ENCODE results near the gene NOC3L. TPM values are rescaled to one million over a fixed set of nuclear protein-coding genes. Genes with fewer than 3 reads are reported as not detected.

The NOC3L gene, protein sequence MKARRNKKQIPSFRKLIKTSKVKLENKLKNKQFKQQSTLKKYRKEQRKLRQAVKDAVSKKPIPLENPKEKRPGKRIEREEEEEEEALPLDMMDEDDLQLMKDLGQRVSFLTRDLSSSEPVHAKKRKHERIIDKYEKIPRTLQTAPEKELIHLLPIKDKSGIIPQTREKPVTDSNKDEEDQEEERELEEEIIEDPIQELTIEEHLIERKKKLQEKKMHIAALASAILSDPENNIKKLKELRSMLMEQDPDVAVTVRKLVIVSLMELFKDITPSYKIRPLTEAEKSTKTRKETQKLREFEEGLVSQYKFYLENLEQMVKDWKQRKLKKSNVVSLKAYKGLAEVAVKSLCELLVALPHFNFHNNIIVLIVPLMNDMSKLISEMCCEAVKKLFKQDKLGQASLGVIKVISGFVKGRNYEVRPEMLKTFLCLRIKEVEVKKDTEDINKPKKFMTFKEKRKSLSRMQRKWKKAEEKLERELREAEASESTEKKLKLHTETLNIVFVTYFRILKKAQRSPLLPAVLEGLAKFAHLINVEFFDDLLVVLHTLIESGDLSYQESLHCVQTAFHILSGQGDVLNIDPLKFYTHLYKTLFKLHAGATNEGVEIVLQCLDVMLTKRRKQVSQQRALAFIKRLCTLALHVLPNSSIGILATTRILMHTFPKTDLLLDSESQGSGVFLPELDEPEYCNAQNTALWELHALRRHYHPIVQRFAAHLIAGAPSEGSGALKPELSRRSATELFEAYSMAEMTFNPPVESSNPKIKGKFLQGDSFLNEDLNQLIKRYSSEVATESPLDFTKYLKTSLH
- total RNA-seq = 14.9 and 18.7 TPM in 2 replicates

DNA sequence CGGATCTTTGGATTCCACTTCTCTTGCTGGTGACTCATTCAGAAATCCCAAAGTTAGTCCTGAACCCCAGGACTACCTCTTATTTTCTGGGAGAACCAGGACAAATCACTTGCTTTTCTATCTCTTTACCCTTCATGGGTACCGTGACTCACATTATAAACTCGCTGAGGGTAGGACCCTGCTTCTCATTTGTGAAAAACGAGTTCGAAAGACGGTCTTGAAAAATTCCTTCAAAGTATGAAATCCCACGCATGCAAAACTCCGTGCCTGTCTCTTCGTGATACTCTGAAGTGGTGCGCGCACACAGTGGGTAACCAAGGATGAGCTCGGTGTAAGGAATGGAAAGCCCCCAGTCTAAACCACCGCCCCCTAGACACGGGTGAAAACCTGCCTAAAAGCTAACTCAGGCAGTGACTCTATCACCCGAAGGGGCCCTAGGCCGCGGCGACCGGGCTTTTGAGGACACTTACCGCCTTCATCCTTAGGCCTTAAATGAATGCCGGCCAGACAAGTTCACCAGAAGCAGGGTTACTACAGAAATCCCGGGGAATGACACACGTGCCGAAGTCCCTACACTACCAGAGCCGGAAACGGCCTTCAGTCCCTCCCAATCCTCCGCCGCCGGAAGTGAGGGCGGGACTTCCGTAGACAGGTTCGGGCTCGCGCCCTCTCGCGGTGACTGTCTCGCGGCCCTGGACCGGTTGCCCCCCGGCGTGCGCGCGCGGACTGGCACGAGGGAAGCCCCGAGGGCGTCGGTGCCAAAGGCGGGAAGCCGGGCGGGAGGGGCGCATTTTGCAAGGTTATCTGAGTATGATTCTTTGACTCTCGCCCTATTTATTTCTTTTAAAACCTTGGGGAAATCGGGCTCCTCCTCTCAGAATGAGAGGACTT lies at the start of gene NOC3L:
TSS of gene NOC3L (minus strand) at position 580 of the 891 bp plus-strand sequence. CDS start at position 479, 101 bp downstream.

DNA sequence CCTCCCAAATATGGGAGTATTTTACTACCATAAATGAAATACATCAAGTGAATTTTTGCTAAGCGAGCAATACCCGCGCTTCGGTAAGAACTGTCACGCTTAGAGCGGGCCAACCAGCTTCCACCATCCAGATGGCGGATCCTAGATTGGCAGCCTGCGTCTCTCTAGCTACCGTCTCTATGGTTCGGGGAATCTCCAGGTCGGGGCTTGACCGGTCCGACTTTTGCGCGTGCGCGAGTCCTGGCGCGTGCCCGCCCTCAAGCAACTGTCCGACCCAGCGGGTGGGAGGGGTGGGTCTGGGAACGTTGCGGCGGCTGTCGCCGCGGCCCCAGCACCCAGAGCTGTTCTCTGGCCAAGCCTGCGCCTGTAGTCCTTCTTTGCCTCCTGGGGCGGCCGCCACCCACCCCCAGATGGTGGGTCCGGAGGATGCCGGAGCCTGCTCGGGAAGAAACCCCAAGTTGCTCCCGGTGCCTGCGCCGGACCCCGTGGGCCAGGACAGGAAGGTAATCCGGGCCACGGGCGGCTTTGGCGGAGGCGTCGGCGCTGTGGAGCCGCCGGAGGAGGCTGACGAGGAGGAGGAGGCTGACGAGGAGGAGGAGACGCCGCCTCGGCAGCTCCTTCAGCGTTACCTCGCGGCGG lies 39.6 kb upstream of the NOC3L start, which contains the start of gene TBC1D12:
TSS of gene TBC1D12 (plus strand) at position 338 of the 639 bp plus-strand sequence. CDS start at position 411, 73 bp downstream.

Other genes starting within 250 kb of the NOC3L start
- 3.3 and 4.0 TPM in 2 replicates for gene TBC1D12, start 39.6 kb upstream of the NOC3L start, total RNA-seq
- 15.9 and 28.6 TPM in 2 replicates for gene HELLS, start 182.8 kb upstream of the NOC3L start, total RNA-seq

All from bronchus fibroblast of lung (primary cell).